KOPT-K1 (cell line): ENCODE data around the gene SRMS.
A peak's percentile ranks its signal among the peaks of the same experiment; 100 is the strongest.

ENCODE experiments used
- H3K27ac ChIP-seq: fragments of 200-600 bp; sonication (generic); 2 replicates; pipeline ENCODE4 v1.5.1; 2016; ENCODE audit warnings: antibody characterized with exemption, mild to moderate bottlenecking, low read depth, low read length; ENCODE audit not compliant: poor library complexity, severe bottlenecking
- H3K36me3 ChIP-seq: fragments of 200-600 bp; sonication (generic); 2 replicates; pipeline ENCODE4 v1.5.1; 2017; ENCODE audit warnings: antibody characterized with exemption, mild to moderate bottlenecking, low read length, moderate library complexity; ENCODE audit not compliant: insufficient read depth
- H3K9me3 ChIP-seq: fragments of 200-600 bp; sonication (generic); 2 replicates; pipeline ENCODE4 v1.5.1; 2017; ENCODE audit warnings: antibody characterized with exemption, low read length, mild to moderate bottlenecking; ENCODE audit not compliant: insufficient read depth, poor library complexity, severe bottlenecking

Gene SRMS

GRCh38 chr20:63553251-63553932 is 5.8 kb upstream of the SRMS start:
- peak overlapping the region; percentile 37 for H3K27ac ChIP-seq
- no peaks in the 10 kb centered on the region for H3K9me3 ChIP-seq
- H3K36me3 ChIP-seq: no peaks in the 10 kb centered on the region

DNA sequence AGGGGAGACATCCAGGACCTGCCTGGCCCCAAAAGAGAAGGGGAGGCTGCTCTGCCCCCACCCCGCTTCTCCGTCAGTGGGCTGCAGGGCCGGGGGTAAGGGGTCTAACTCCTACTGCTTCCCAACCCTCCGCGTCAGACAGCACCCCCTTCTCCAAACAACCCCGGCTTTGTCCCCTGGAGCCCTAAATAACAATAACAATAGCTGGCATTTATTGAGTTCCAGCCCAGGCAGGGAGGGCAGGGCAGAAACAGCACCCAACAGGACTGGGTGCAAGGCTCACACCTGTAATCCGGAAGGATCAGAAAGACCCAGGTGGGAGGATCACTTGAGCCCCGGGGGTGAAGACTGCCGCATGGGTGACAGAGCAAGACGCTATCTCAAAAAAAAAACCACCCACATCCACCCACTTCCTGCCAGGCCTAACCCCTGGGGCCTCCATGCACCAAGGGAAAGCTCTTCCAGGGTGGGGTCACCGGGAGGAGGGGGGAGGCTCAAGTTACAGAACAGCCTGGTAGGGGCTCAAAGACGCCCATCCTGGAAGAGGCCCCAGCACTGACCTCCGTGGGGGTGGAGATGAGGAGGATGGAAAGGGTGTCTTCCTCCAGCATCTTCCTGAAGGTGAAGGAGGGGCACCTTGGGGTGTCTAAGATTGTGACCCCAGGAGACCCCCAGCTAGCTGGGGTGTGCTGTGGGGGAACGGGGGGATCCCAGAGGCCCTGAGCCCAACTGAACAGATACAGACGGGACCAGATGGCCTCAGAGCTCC is 5.1 kb upstream of the SRMS start:
- H3K9me3 ChIP-seq: no peaks in the 10 kb centered on the region
- H3K36me3 ChIP-seq: no peaks in the 10 kb centered on the region
- peak overlapping the region; percentile 37 for H3K27ac ChIP-seq

- Histone ChIP-seq H3K9me3 (no peaks in the 10 kb centered on the region), H3K27ac (no peak overlapping the region), H3K36me3 (no peaks in the 10 kb centered on the region)
These were observed 3.5 kb upstream of the SRMS start for GRCh38 chr20:63551068-63551467.

DNA sequence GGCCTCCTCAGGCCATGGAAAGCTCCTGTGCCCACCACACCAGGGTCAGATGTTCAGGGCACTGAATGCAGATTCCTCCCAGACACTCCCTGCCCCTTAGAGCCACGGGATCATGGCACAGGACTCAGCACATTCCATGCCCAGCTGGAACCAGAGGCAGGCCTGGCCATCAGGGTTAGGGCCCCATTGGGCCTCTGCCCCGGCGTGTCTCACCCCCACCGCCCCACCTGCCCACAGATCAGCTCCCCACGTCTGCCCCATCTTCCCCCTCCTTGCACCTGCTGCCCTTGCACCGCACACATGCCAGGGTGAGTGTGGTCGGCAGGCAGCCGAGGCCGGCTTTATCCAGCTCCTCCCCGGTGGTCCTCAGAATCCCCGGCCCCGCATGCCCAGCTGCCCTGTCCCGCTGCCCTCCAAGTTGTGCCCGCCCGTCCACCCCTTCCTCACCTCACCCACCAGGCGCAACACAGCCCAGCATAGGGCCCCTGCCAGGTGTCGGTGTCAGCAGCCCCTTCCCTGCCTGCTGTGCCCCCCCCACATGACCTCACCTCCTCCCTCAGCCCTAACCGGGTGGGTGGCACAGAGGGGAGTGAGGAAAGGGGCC is 2.2 kb upstream of the SRMS start:
- H3K27ac ChIP-seq: no peak overlapping the region
- H3K36me3 ChIP-seq: no peaks in the 10 kb centered on the region
- no peaks in the 10 kb centered on the region for H3K9me3 ChIP-seq

DNA sequence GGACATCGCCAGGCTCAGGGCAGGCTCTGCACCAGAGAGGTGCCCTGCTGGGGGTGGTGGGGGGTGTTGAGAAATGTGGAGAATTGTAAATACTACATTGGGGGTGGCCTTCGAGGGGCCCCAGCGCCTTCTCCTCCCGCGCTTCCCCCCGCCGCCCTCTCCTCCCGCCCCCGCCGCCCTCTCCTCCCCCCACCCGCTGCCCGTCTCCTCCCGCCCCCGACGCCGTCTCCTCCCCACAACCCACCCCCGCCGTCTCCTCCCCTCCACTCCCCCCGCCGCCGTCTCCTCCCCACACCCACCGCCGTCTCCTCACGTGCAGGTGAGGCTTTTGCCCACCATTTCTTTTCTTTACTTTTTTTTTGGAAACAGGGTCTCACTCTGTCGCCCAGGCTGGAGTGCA is 1.5 kb upstream of the SRMS start:
- Histone ChIP-seq H3K27ac (no peak overlapping the region), H3K9me3 (no peaks in the 10 kb centered on the region), H3K36me3 (no peaks in the 10 kb centered on the region)

DNA sequence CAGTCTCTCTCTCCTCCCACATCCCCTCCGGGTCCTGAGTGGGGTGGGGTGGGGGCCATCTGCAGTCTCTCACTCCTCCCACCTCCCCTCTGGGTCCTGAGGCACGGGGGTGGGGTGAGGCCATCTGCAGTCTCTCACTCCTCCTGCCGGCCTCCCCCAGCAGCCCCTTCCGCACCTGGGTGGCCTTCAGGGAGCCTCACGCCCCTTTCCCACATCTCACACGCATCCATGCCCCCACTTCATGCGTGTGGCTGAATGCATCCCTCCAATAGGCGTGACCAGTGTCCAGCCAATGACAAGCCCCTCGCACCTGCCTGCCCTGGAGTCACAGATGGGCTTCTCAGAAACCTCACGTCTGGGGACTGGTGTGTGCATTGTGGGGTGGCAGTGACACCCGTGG is 993 bp upstream of the SRMS start:
- Histone ChIP-seq H3K9me3 (no peaks in the 10 kb centered on the region), H3K36me3 (no peaks in the 10 kb centered on the region), H3K27ac (no peak overlapping the region)

DNA sequence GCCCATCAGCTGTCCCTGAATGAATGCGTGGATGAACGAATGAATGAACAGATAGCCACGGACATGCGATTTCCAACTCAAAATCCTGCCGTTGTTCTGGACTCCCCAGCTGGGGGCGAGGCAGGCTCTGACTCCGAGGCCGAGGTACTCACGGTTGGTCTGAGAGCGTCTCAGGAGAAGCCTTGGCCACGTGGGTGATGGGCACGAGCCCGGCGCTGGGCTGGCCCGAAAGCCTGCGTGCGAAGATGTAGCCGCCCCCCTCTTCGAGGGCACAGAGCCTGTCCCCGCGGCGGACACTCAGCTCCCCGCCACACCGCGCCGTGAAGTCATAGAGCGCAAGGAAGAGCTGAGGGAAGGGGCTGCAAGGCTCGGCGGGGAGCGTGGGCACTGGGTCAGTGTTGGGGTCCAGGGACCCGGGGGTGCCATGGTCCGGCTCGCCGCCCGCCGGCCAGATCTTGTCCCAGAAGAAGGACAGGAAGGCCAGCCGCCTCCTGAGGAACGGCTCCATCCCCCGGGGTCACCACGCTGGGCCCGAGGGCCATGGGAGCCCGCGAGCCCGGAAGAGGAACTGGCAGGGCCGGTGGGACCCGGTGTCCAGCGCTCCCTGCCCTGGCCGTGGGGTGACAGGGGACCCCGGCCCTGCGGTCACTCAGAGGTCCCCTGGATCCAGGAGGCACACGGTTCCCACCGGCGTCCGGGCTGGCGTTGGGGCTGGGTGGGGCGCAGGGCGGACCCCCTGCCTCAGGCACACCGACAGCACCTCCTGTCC is 409 bp downstream of the SRMS start:
- H3K36me3 ChIP-seq: no peaks in the 10 kb centered on the region
- H3K9me3 ChIP-seq: no peaks in the 10 kb centered on the region
- H3K27ac ChIP-seq: no peak overlapping the region

GRCh38 chr20:63546256-63546955 is 1.1 kb downstream of the SRMS start:
- Histone ChIP-seq H3K27ac (no peak overlapping the region), H3K36me3 (no peaks in the 10 kb centered on the region), H3K9me3 (no peaks in the 10 kb centered on the region)

GRCh38 chr20:63545814-63546213 is 1.7 kb downstream of the SRMS start:
- no peaks in the 10 kb centered on the region for H3K9me3 ChIP-seq
- H3K27ac ChIP-seq: no peak overlapping the region
- no peaks in the 10 kb centered on the region for H3K36me3 ChIP-seq

DNA sequence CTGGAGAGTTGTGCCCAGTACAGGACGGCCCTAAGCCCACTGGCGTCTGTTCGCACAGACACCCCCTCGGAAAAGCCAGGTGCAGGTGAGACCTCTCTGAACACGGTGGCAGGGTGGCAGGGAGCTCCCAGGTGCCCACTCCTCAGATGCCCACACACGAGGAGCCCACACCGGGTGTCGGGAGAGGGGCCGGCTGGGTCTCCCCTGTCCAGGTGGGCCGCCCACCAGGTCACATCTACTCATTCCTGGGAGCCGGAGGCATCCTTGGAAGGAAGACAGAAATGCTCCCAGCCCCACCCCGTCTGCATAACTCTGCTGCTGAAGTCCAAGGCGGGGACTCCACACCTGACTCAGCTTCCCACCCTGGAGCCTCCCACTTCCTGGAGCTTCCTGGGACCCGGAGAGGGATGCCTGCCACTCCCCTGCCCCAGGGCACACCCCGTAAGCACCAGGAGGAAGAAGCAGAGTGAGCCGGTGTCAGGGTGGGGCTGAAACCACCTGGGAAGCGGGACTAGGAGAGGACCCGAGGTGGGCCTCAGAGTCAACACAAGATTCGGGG is 2.5 kb downstream of the SRMS start:
- no peaks in the 10 kb centered on the region for H3K36me3 ChIP-seq
- H3K9me3 ChIP-seq: no peaks in the 10 kb centered on the region
- H3K27ac ChIP-seq: no peak overlapping the region

GRCh38 chr20:63544241-63544957 is 3.1 kb downstream of the SRMS start:
- H3K27ac ChIP-seq: no peak overlapping the region
- no peaks in the 10 kb centered on the region for H3K36me3 ChIP-seq
- H3K9me3 ChIP-seq: no peaks in the 10 kb centered on the region

DNA sequence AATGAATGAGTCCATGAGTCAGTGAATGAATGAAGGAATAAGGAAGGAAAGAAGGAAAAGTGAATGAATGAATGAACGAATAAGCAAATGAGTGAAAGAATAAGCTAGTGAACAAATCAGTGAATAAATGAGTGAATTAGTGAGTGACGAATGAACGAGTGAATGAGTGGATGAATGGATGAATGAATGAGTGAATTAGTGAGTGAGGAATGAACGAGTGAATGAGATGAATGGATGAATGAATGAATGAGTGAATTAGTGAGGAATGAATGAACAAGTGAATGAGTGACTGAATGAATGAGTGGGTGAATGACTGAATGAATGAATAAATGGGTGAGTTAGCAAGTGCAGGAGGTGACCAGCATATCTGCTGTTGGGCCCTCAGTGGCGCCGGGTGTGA is 3.8 kb downstream of the SRMS start:
- Histone ChIP-seq H3K36me3 (no peaks in the 10 kb centered on the region), H3K27ac (no peak overlapping the region), H3K9me3 (no peaks in the 10 kb centered on the region)

DNA sequence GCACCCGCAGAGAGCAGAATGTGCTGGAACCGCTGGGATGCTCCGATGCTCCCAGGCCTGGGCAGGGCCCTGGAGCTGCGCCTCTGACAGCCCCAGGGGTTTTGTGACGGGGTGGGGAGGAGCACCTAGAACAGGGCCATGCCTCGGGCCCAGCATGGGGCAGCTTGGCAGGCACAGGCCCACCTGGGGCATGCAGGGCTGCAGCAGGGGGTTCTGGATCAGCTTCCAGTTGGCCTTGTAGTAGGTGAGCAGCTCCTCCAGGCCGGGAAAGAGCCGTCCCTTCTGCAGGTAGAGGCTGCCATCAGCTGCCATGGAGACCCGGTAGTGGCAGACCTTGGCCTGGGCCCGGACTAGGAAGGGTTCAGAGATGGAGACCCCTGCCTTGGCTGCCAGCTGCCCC is 4.4 kb downstream of the SRMS start:
- Histone ChIP-seq H3K36me3 (no peaks in the 10 kb centered on the region), H3K9me3 (no peaks in the 10 kb centered on the region), H3K27ac (no peak overlapping the region)

GRCh38 chr20:63542696-63543095 is 4.9 kb downstream of the SRMS start:
- H3K9me3 ChIP-seq: no peaks in the 10 kb centered on the region
- H3K36me3 ChIP-seq: no peaks in the 10 kb centered on the region
- no peak overlapping the region for H3K27ac ChIP-seq
